SK-MEL-5 (cell line): ENCODE data around the gene SELENOM. TPM values are rescaled to one million over a fixed set of nuclear protein-coding genes. Genes with fewer than 3 reads are reported as not detected.
A peak's percentile ranks its signal among the peaks of the same experiment; 100 is the strongest.

Experiments
- DNase-seq: peaks from one replicate; pipeline ENCODE4 v3.0.0-alpha.2; 2016; ENCODE audit warnings: low read depth, low spot score
- in situ Hi-C: cut with HindIII; loops from 2 replicates; pipeline ENCODE4 v1.10.0; 2016; ENCODE audit warnings: low sequenced_read_pairs, high pct_unique_total_duplicates, low pct_unique_long_range_greater_than_20kb
- total RNA-seq: library from RNA; depleted of rRNA; stranded (reverse); fragments of >200 nt; shearing (Covaris generic); gene quantifications from 2 replicates; pipeline ENCODE4 v1.2.3, GENCODE V29; 2014

The SELENOM gene
- total RNA-seq, 1 experiment from 2014 or later, result 2.0 TPM

- no peak for DNase-seq
- in situ Hi-C loops, result no loop called here
Observed at GRCh38 chr22:31136711-31137110, 29.3 kb upstream of the SELENOM start.

GRCh38 chr22:31136155-31136554, 28.8 kb upstream of the SELENOM start:
- in situ Hi-C loops, result no loop called here
- DNase-seq, result no peak

- no peak for DNase-seq
- in situ Hi-C loops, result no loop called here
Observed at GRCh38 chr22:31135706-31136105, 28.3 kb upstream of the SELENOM start.

GRCh38 chr22:31134688-31135087, 27.3 kb upstream of the SELENOM start:
- in situ Hi-C loops, result no loop called here
- no peak for DNase-seq

GRCh38 chr22:31133911-31134310, 26.5 kb upstream of the SELENOM start:
- in situ Hi-C loops, result no loop called here
- no peak for DNase-seq

- DNase-seq, result no peak
- in situ Hi-C loops, result no loop called here
Observed at GRCh38 chr22:31130873-31131272, 23.5 kb upstream of the SELENOM start.

GRCh38 chr22:31128156-31128555, 20.8 kb upstream of the SELENOM start:
- in situ Hi-C loops, result no loop called here
- no peak for DNase-seq

GRCh38 chr22:31127181-31127772, 19.9 kb upstream of the SELENOM start:
- in situ Hi-C loops, result no loop called here

GRCh38 chr22:31126869-31127175, 19.5 kb upstream of the SELENOM start:
- in situ Hi-C loops, result no loop called here
- no peak for DNase-seq

More at GRCh38 chr22:31127181-31127772, 19.9 kb upstream of the SELENOM start:
- no peak for DNase-seq

- no peak for DNase-seq
- in situ Hi-C loops, result no loop called here
Observed at GRCh38 chr22:31126128-31126868, 18.9 kb upstream of the SELENOM start.

GRCh38 chr22:31125521-31126117, 18.3 kb upstream of the SELENOM start:
- in situ Hi-C loops, result no loop called here
- no peak for DNase-seq

GRCh38 chr22:31124811-31125465, 17.6 kb upstream of the SELENOM start:
- no peak for DNase-seq
- in situ Hi-C loops, result no loop called here

GRCh38 chr22:31124290-31124689, 16.9 kb upstream of the SELENOM start:
- in situ Hi-C loops, result no loop called here
- DNase-seq, result no peak

- in situ Hi-C loops, result no loop called here
- no peak for DNase-seq
Observed at GRCh38 chr22:31123292-31123602, 15.9 kb upstream of the SELENOM start.

- peak; percentile 57 for DNase-seq
- in situ Hi-C loops, result no loop called here
Observed at GRCh38 chr22:31122532-31123291, 15.3 kb upstream of the SELENOM start, which contains the start of gene INPP5J. Gene INPP5J, plus strand, starts transcription at chr22:31122966. Its CDS starts 49 bp downstream, at chr22:31123015.

- in situ Hi-C loops, result no loop called here
- DNase-seq, result no peak
Observed at GRCh38 chr22:31122196-31122531, 14.8 kb upstream of the SELENOM start.

GRCh38 chr22:31121403-31121802, 14.0 kb upstream of the SELENOM start:
- in situ Hi-C loops, result no loop called here
- no peak for DNase-seq

GRCh38 chr22:31120642-31121041, 13.3 kb upstream of the SELENOM start:
- in situ Hi-C loops, result no loop called here
- DNase-seq, result no peak
